H1 (cell line): ENCODE measurements around the gene ACACA. TPM values are rescaled to one million over a fixed set of nuclear protein-coding genes. Genes with fewer than 3 reads are reported as not detected.

ENCODE experiments used
- CTCF ChIA-PET: fragments of 300-600 bp; sonication (Branson Sonifier 250); formaldehyde crosslinking; loops from one replicate; lab custom pipeline; 2021; ENCODE audit not compliant: partially characterized antibody; lab: Charles Lee
- POLR2A ChIA-PET: fragments of 300-600 bp; sonication (Branson Sonifier 250); formaldehyde crosslinking; loops from one replicate; lab custom pipeline; 2021; ENCODE audit warnings: inconsistent platforms; ENCODE audit not compliant: partially characterized antibody; lab: Charles Lee
- DNase-seq, 2 experiments: peaks; one replicate each; pipeline versions ENCODE4 v3.0.0 to v3.0.0-alpha.2; 2010 to 2022; ENCODE audit warnings: low spot score in 2 of 2, low read depth in 1 of 2, mixed read lengths in 1 of 2
- FAIRE-seq: peaks from 2 replicates; lab custom pipeline; 2011; peaks lifted over from hg19 to GRCh38; lab: Jason Lieb, UNC
- H2AFZ ChIP-seq: 2 replicates; pipeline ENCODE4 v1.8.1; 2012; ENCODE audit warnings: low read length, inconsistent platforms
- H2AK5ac ChIP-seq: 2 replicates; pipeline ENCODE4 v1.6.1; 2013; ENCODE audit warnings: low read depth, low read length
- H2BK120ac ChIP-seq: replicated peaks from 2 replicates; pipeline ENCODE3; 2013; ENCODE audit warnings: low read depth, low read length, inconsistent platforms
- H2BK12ac ChIP-seq: 2 replicates; pipeline ENCODE4 v1.6.1; 2013; ENCODE audit warnings: low read depth, low read length
- H2BK15ac ChIP-seq: 2 replicates; pipeline ENCODE4 v1.6.1; 2013; ENCODE audit warnings: low read length
- H2BK20ac ChIP-seq: 2 replicates; pipeline ENCODE4 v1.6.1; 2013; ENCODE audit warnings: low read length
- H2BK5ac ChIP-seq: 2 replicates; pipeline ENCODE4 v1.6.1; 2013; ENCODE audit warnings: low read depth, low read length
- H3K14ac ChIP-seq: 2 replicates; pipeline ENCODE4 v1.6.1; 2013; ENCODE audit warnings: inconsistent platforms; ENCODE audit not compliant: insufficient read length
- H3K18ac ChIP-seq: 2 replicates; pipeline ENCODE4 v1.6.1; 2013; ENCODE audit warnings: low read length; ENCODE audit errors: extremely low read depth
- H3K23ac ChIP-seq: 2 replicates; pipeline ENCODE4 v1.6.1; 2013; ENCODE audit warnings: inconsistent platforms; ENCODE audit not compliant: insufficient read length
- H3K23me2 ChIP-seq: 2 replicates; pipeline ENCODE4 v1.6.1; 2013; ENCODE audit warnings: low read depth, low read length
- H3K27ac ChIP-seq: 2 replicates; pipeline ENCODE4 v1.6.1; 2011; ENCODE audit warnings: low read depth, low read length, inconsistent platforms
- H3K27me3 ChIP-seq, 4 experiments: replicated peaks in 1 of 4; 1 replicate in 1 of 4; 2 replicates in 3 of 4; pipeline versions ENCODE4 v1.6.1 to v1.8.1; 2011 to 2013; ENCODE audit warnings: low read length in 3 of 4, mild to moderate bottlenecking in 3 of 4, inconsistent platforms in 2 of 4, mixed read lengths in 2 of 4, moderate library complexity in 1 of 4; ENCODE audit not compliant: control insufficient read depth in 3 of 4, insufficient read depth in 3 of 4; ENCODE audit errors: extremely low read depth in 1 of 4
- H3K36me3 ChIP-seq, 4 experiments: 2 replicates each; pipeline versions ENCODE4 v1.6.1 to v1.8.1; 2011 to 2013; ENCODE audit warnings: mild to moderate bottlenecking in 4 of 4, low read length in 3 of 4, moderate library complexity in 2 of 4, control low read depth in 1 of 4, inconsistent platforms in 1 of 4; ENCODE audit not compliant: insufficient read depth in 4 of 4, control insufficient read depth in 2 of 4
- H3K4ac ChIP-seq: replicated peaks from 2 replicates; pipeline ENCODE3; 2013; ENCODE audit warnings: low read length, low read depth, mixed read lengths, inconsistent platforms; ENCODE audit not compliant: insufficient read length
- H3K4me1 ChIP-seq, 4 experiments: replicated peaks in 1 of 4; 1 replicate in 1 of 4; 2 replicates in 3 of 4; pipeline versions ENCODE4 v1.6.1 to v1.8.1; 2011 to 2013; ENCODE audit warnings: low read length in 3 of 4, inconsistent platforms in 2 of 4, mixed read lengths in 1 of 4; ENCODE audit not compliant: insufficient read depth in 4 of 4, control insufficient read depth in 3 of 4
- H3K4me2 ChIP-seq, 2 experiments: 2 replicates each; pipeline versions ENCODE4 v1.6.1 to v1.8.1; 2011 to 2013; ENCODE audit warnings: low read depth in 2 of 2, low read length in 2 of 2, control low read depth in 1 of 2, inconsistent platforms in 1 of 2, mild to moderate bottlenecking in 1 of 2; ENCODE audit not compliant: insufficient read depth in 1 of 2
- H3K4me3 ChIP-seq, 4 experiments: fragments of 200-600, 300-600 bp in 1 of 4; sonication (generic), shearing (Covaris generic), sonication (Bioruptor Twin) in 1 of 4; 2 replicates each; pipeline versions ENCODE4 v1.5.1 to v1.8.1; 2011 to 2016; ENCODE audit warnings: low read length in 4 of 4, low read depth in 3 of 4, control low read depth in 2 of 4, inconsistent platforms in 2 of 4, mild to moderate bottlenecking in 2 of 4, mixed read lengths in 1 of 4, moderate library complexity in 1 of 4; ENCODE audit not compliant: insufficient read depth in 2 of 4; ENCODE audit errors: extremely low read depth in 1 of 4
- H3K56ac ChIP-seq: replicated peaks from 2 replicates; pipeline ENCODE3; 2013; ENCODE audit warnings: low read depth, mild to moderate bottlenecking, mixed read lengths, low read length, inconsistent platforms; ENCODE audit not compliant: insufficient read length
- H3K79me1 ChIP-seq: 2 replicates; pipeline ENCODE4 v1.6.1; 2013; ENCODE audit warnings: low read depth, low read length, control low read depth
- H3K79me2 ChIP-seq, 2 experiments: 2 replicates each; pipeline versions ENCODE4 v1.6.1 to v1.8.1; 2012 to 2013; ENCODE audit warnings: low read length in 2 of 2, mild to moderate bottlenecking in 2 of 2, inconsistent platforms in 1 of 2; ENCODE audit not compliant: insufficient read depth in 2 of 2, control insufficient read depth in 1 of 2
- H3K9ac ChIP-seq, 4 experiments: replicated peaks in 1 of 4; 1 replicate in 1 of 4; 2 replicates in 3 of 4; pipeline versions ENCODE4 v1.6.1 to v1.8.1; 2011 to 2013; ENCODE audit warnings: low read depth in 3 of 4, low read length in 3 of 4, control low read depth in 2 of 4, mild to moderate bottlenecking in 2 of 4, moderate library complexity in 2 of 4, inconsistent platforms in 1 of 4; ENCODE audit errors: extremely low read depth in 1 of 4
- H3K9me3 ChIP-seq, 2 experiments: 2 replicates each; pipeline versions ENCODE4 v1.6.1 to v1.8.1; 2012 to 2013; ENCODE audit warnings: mild to moderate bottlenecking in 2 of 2, moderate library complexity in 2 of 2, control low read depth in 1 of 2, inconsistent platforms in 1 of 2, low read depth in 1 of 2, low read length in 1 of 2, mixed read lengths in 1 of 2; ENCODE audit not compliant: insufficient read depth in 2 of 2
- H4K20me1 ChIP-seq, 2 experiments: replicated peaks in 1 of 2; 2 replicates each; pipeline versions ENCODE3 to v1.8.1; 2011 to 2013; ENCODE audit warnings: inconsistent platforms in 2 of 2, low read length in 2 of 2, mild to moderate bottlenecking in 1 of 2; ENCODE audit not compliant: insufficient read depth in 2 of 2, control insufficient read depth in 1 of 2
- H4K5ac ChIP-seq: 2 replicates; pipeline ENCODE4 v1.6.1; 2013; ENCODE audit warnings: low read length, low read depth, mixed read lengths, inconsistent platforms; ENCODE audit not compliant: insufficient read length
- H4K8ac ChIP-seq: 2 replicates; pipeline ENCODE4 v1.8.0; 2013; ENCODE audit warnings: mild to moderate bottlenecking, moderate library complexity, low read length, inconsistent platforms; ENCODE audit not compliant: insufficient read depth; ENCODE audit errors: extremely low read depth
- H4K91ac ChIP-seq: replicated peaks from 2 replicates; pipeline ENCODE3; 2013; ENCODE audit warnings: low read length, mixed read lengths, inconsistent platforms; ENCODE audit not compliant: insufficient read length
- BCL11A ChIP-seq, 2 experiments: IDR thresholded peaks; one replicate each; pipeline ENCODE4 v1.6.1; 2011; ENCODE audit warnings: low read depth in 2 of 2, low read length in 2 of 2, mild to moderate bottlenecking in 2 of 2
- EP300 ChIP-seq, 2 experiments: IDR thresholded peaks; 1 replicate in 1 of 2; 2 replicates in 1 of 2; pipeline ENCODE4 v1.6.1; 2011 to 2012; ENCODE audit warnings: low read depth in 2 of 2, low read length in 2 of 2, mild to moderate bottlenecking in 2 of 2, borderline replicate concordance in 1 of 2, inconsistent platforms in 1 of 2, moderate library complexity in 1 of 2
- GTF2F1 ChIP-seq: IDR thresholded peaks from 2 replicates; pipeline ENCODE4 v1.6.1; 2012; ENCODE audit warnings: low read depth, low read length, improper control_type of control experiment, borderline replicate concordance
- NANOG ChIP-seq: IDR thresholded peaks from 2 replicates; pipeline ENCODE4 v1.6.1; 2011; ENCODE audit warnings: low read length, low read depth, mild to moderate bottlenecking, inconsistent platforms; ENCODE audit not compliant: insufficient read depth, poor library complexity, severe bottlenecking
- SP2 ChIP-seq: IDR thresholded peaks from 2 replicates; pipeline ENCODE4 v1.6.1; 2012; ENCODE audit warnings: mild to moderate bottlenecking, low read length, inconsistent platforms
- TAF1 ChIP-seq: IDR thresholded peaks from 2 replicates; pipeline ENCODE4 v1.6.1; 2011; ENCODE audit warnings: mild to moderate bottlenecking, low read depth, low read length
- TBP ChIP-seq: IDR thresholded peaks from 2 replicates; pipeline ENCODE4 v1.6.1; 2011; ENCODE audit warnings: low read depth, low read length, improper control_type of control experiment
- YY1 ChIP-seq: IDR thresholded peaks from 2 replicates; pipeline ENCODE4 v1.6.1; 2011; ENCODE audit warnings: low read depth, mild to moderate bottlenecking, low read length
- WGBS, 2 experiments: shearing (Covaris generic) in 1 of 2; methylation state at CpG; one replicate each; pipeline versions ENCODE4 v1.1.6 to v1.1.7; 2013 to 2015; ENCODE audit warnings: low lambda C conversion rate in 2 of 2, mixed read lengths in 2 of 2, inconsistent platforms in 1 of 2, low coverage in 1 of 2, missing lambda C conversion rate in 1 of 2; ENCODE audit not compliant: insufficient replicate concordance in 2 of 2, insufficient coverage in 1 of 2, insufficient read length in 1 of 2; ENCODE audit errors: extremely low coverage in 1 of 2, missing lambda C conversion rate in 1 of 2; 5-methylcytosine and 5-hydroxymethylcytosine counted together
- long read RNA-seq, 2 experiments: library from RNA in 1 of 2; library from capped mRNA in 1 of 2; stranded (forward); transcript quantifications; one replicate each; pipeline ENCODE4 v2.0.0, GENCODE V29; 2021; ENCODE audit warnings: inconsistent platforms in 1 of 2
- polyA minus RNA-seq, 3 experiments: library from RNA; depleted of rRNA, polyadenylated mRNA; stranded (reverse); fragments of >200 nt; gene quantifications; 1 replicate in 2 of 3; 2 replicates in 1 of 3; pipeline ENCODE4 v1.2.3, GENCODE V29; 2011
- polyA plus RNA-seq, 7 experiments: library from polyadenylated mRNA; depleted of rRNA in 3 of 7; stranded (reverse) in 5 of 7; unstranded in 2 of 7; fragments of >200 nt in 5 of 7; fragments of 200-250 nt in 2 of 7; gene quantifications; 1 replicate in 5 of 7; 2 replicates in 1 of 7; 4 replicates in 1 of 7; pipeline versions ENCODE4 v1.2.1 to v1.2.3, GENCODE V29; 2011 to 2013; ENCODE audit warnings: missing spikeins in 2 of 7, mixed read lengths in 2 of 7
- total RNA-seq: library from RNA; stranded (reverse); fragmentation: NEBNext Ultra II Directional; extraction: Animal tissue kit (Norgen Biotek cat#: 25700); gene quantifications from 2 replicates; pipeline ENCODE4 v1.2.1, GENCODE V29; 2021

ACACA gene
- total RNA-seq (160 and 171 TPM in 2 replicates), polyA plus RNA-seq (2011; rRNA removed) (64.0 and 74.0 TPM in 2 replicates), polyA minus RNA-seq (2011; rRNA and poly(A)+ RNA removed) (334 and 383 TPM in 2 replicates)
- 69.4 TPM for polyA plus RNA-seq (2011; cell fraction: cytosol; rRNA removed)
- polyA plus RNA-seq (2011; cell fraction: nucleus; rRNA removed) = 108 TPM
- 81.4 to 104 TPM (median 89.5 TPM) in 4 replicates for polyA plus RNA-seq (2012, experiment 1 of 2)
- 12.2 TPM for polyA plus RNA-seq (2012, experiment 2 of 2)
- 40.9 TPM for polyA plus RNA-seq (2013, experiment 1 of 2)
- polyA plus RNA-seq (2013, experiment 2 of 2) = 40.4 TPM
- polyA minus RNA-seq (2011; cell fraction: cytosol; rRNA and poly(A)+ RNA removed) = 216 TPM
- 428 TPM for polyA minus RNA-seq (2011; cell fraction: nucleus; rRNA and poly(A)+ RNA removed)
- long read RNA-seq, experiment 1, partial matches to known transcripts = 33 of 110 reads
- long read RNA-seq, experiment 1, other reads (novel, unspliced or antisense) = 76 of 110 reads
- long read RNA-seq, experiment 2, partial matches to known transcripts = 1 of 7 reads
- long read RNA-seq, experiment 2, other reads (novel, unspliced or antisense) = 6 of 7 reads

DNA sequence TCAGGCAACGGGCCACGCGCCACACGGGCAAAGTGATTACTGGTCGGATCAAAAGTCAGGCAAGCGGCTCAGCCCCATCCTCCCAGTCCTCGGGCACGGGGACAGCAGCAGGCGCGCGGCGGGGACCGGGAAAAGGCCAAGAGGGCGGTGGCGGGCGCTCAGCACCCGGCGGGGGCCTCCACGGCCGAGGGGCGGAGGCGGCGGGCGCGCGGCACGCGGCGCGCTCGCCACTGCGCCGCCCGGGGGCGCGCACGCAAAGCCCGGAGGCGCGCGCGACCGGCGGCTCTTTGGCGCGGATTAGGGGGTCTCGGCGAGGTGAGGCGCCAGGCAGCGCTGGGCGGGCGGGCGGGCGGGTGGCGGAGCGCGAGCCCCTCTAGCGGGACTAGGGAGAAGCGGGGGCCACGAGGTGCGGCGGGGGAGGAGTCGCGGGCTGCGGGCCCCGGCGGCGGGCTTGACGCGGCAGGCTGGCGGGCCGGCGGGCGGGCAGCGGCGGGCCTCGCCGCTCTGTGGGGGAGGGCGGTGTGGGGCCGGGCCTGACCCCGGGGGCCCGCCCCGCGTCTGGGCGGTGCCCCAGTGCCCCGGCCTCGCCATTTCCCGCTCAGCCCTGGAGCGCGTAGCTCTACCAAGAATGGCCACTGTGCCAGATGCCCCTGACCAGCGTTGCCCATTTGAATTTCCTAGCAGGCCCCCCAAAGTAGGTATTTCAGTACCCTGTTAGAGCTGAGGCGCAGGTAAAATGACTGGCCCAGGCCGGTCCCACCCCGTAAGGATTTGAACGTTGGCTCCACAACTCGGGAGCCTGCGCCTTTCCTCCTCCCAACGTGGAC, at the start of gene ACACA, which contains the start of gene TADA2A:
Gene ACACA (minus strand): TSS at position 202 of the 827 bp plus-strand sequence. CDS start 537 bp downstream, outside the sequence.
Gene TADA2A (plus strand): TSS at position 252 of the 827 bp plus-strand sequence. CDS start 4,480 bp downstream, outside the sequence.
- Histone ChIP-seq H2BK20ac (no peak within 1 kb of the TSS), H3K27ac (peak within 1 kb of the TSS; percentile 89), H4K20me1 (no peaks in the 10 kb centered on the region), H3K4me2 (peak within 1 kb of the TSS; percentile 92 to 96), H2BK120ac (peak within 1 kb of the TSS; percentile 83), H2BK5ac (peak within 1 kb of the TSS; percentile 77; the same call in 1 of the 2 replicates), H3K79me1 (peaks cover 5% of the 10 kb centered on the region), H3K4me1 (peaks cover 0 to 3% (median 0%) of the 10 kb centered on the region in 4 experiments; a peak in 2 of 7 replicates), H4K91ac (peak within 1 kb of the TSS; percentile 95), H4K5ac (peak within 1 kb of the TSS; percentile 98), H2BK12ac (0 out of 2 replicates have a peak within 1 kb of the TSS, but pooled peaks have one; percentile 35), H3K36me3 (peaks cover 5 to 9% (median 6%) of the 10 kb centered on the region in 4 experiments; a peak in 5 of 8 replicates), H3K4ac (peak within 1 kb of the TSS; percentile 98), H3K56ac (peak within 1 kb of the TSS; percentile 90), H3K79me2 (peaks cover 0 to 12% of the 10 kb centered on the region in 2 experiments; a peak in 1 of 4 replicates), H3K18ac (peak within 1 kb of the TSS; percentile 99), H3K9ac (peak within 1 kb of the TSS; percentile 77 to 90 (median 84)), H3K27me3 (no peaks in the 10 kb centered on the region), H3K9me3 (no peaks in the 10 kb centered on the region), H4K8ac (peak within 1 kb of the TSS; percentile 95), H3K23ac (peak within 1 kb of the TSS; percentile 1), H3K14ac (peak within 1 kb of the TSS; percentile 99), H2AFZ (peak within 1 kb of the TSS; percentile 53), H3K23me2 (peaks cover 8% of the 10 kb centered on the region), H2AK5ac (no peak within 1 kb of the TSS), H3K4me3 (peak within 1 kb of the TSS; percentile 87 to 93 (median 91)), H2BK15ac (no peak within 1 kb of the TSS)
- ChIA-PET POLR2A (interaction anchor here (0.6 to 1.5 kb wide), 16 partner anchors 9 to 530 kb away, joined by 3 to 8 read pairs (median 3); partner anchors contain the start of gene C17orf78), CTCF (interaction anchor here (0.6 to 1.3 kb wide), 4 partner anchors 12 to 74 kb away, joined by 3 to 5 read pairs (median 4); no protein-coding TSS in a partner anchor)
- DNase-seq = peak; percentile 25 to 83
- whole genome bisulfite sequencing, 2 experiments = 1% methylated on average over 43 of the region's 98 CpGs; no CpG with 5 or more reads in 1 of the 2 experiments
- no peak for FAIRE-seq
- TF ChIP-seq SP2 (no peak), TBP (peak; percentile 60), BCL11A (IDR thresholded peaks at IDR 0.05; ENCODE audit: low read depth in 2 of 2, low read length in 2 of 2) (no peak), EP300 (IDR thresholded peaks at IDR 0.05; ENCODE audit: borderline replicate concordance in 1 of 2, low read depth in 2 of 2, low read length in 2 of 2) (no peak), YY1 (peak; percentile 79), TAF1 (peak; percentile 88), GTF2F1 (no peak), NANOG (no peak)
